ENCODE results near the gene RNF212B. TPM values are rescaled to one million over a fixed set of nuclear protein-coding genes. Genes with fewer than 3 reads are reported as not detected.

RNF212B gene
- total RNA-seq, 2 experiments from 2014 or later: not detected

DNA sequence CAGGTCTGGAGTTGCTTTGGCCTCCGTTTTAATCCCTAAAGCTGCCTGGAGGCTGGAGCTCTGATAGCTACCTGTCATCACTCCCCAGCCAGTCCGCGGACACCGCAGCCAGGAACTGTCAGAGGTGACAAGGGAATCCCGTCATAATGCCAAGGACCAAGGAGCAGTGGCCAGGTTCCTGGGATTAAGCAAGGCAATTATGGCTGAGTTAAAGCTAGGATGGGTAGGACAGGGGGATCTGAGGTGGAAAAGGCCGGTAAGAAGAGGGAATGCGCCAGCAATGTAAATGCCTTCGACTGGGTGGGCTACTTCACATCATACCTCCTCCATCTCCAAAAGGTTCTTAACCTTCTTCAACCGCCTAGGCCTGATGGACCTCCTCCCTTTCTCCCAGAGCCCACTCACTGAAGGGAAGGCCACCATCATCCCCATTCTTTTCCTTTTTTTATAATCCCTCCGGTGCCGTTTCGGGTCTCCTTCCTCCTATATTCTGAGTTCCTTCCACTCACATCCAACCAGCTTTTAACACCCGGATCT lies 63.0 kb downstream of the RNF212B start:
- Mint-ChIP-seq H3K9me3 (no peaks in the 10 kb centered on the region), H3K4me1 (ENCODE audit: low read depth) (peaks cover 20% of the 10 kb centered on the region), H3K4me3 (peak overlapping the region; percentile 92), H3K27ac (peak overlapping the region; percentile 93), H3K36me3 (ENCODE audit: low read depth) (peaks cover 36% of the 10 kb centered on the region), H3K27me3 (peaks cover 7% of the 10 kb centered on the region)
- no peak for TF ChIP-seq CTCF (IDR thresholded peaks at IDR 0.05)
- DNase-seq: peak; percentile 28
- POLR2A ChIA-PET: interaction anchor here (1.3 to 6.5 kb wide), 6 partner anchors 8 to 19 kb away, joined by 3 to 139 read pairs (median 16); partner anchors contain the start of genes HOMEZ and PABPN1
- CTCF ChIA-PET: interaction anchor here (0.6 to 7.1 kb wide), 17 partner anchors 9 to 258 kb away, joined by 3 to 78 read pairs (median 3); partner anchors contain the start of genes HOMEZ and PABPN1
- ATAC-seq: no peak
- intact Hi-C loops (cut with micrococcal nuclease): loop anchor here (2.0 kb wide), 1 partner anchor 20 kb away; the partner anchor contains the start of gene PABPN1

GRCh38 chr14:23301288-23301968 lies 63.7 kb downstream of the RNF212B start:
- H3K27ac Mint-ChIP-seq: peak overlapping the region; percentile 97
- ChIA-PET CTCF (interaction anchor here (0.6 to 7.1 kb wide), 19 partner anchors 8 to 257 kb away, joined by 3 to 78 read pairs (median 3); partner anchors contain the start of genes HOMEZ and PABPN1), POLR2A (interaction anchor here (1.3 to 6.5 kb wide), 9 partner anchors 8 to 207 kb away, joined by 3 to 139 read pairs (median 9); partner anchors contain the start of genes ACIN1, C14orf119, HOMEZ and PABPN1)
- ATAC-seq (peak; percentile 81), DNase-seq (peak; percentile 97)
- peak; percentile 73 for TF ChIP-seq CTCF (IDR thresholded peaks at IDR 0.05)
- intact Hi-C loops (cut with micrococcal nuclease): loop anchor here (2.0 kb wide), 1 partner anchor 19 kb away; the partner anchor contains the start of gene PABPN1
- peaks cover 12% of the 10 kb centered on the region for H3K27me3 Mint-ChIP-seq
- H3K9me3 Mint-ChIP-seq: no peaks in the 10 kb centered on the region
- peak overlapping the region; percentile 92 for H3K4me3 Mint-ChIP-seq
- H3K36me3 Mint-ChIP-seq (ENCODE audit: low read depth): peaks cover 36% of the 10 kb centered on the region
- H3K4me1 Mint-ChIP-seq (ENCODE audit: low read depth): peaks cover 20% of the 10 kb centered on the region

- Mint-ChIP-seq H3K4me3 (peak overlapping the region; percentile 91), H3K27me3 (peaks cover 14% of the 10 kb centered on the region)
Measured at GRCh38 chr14:23301969-23302289, 64.2 kb downstream of the RNF212B start.

GRCh38 chr14:23302290-23303225 lies 64.8 kb downstream of the RNF212B start, which contains the start of gene PPP1R3E:
PPP1R3E (minus strand) TSS chr14:23302859; CDS start chr14:23302576, 283 bp downstream.
- H3K36me3 Mint-ChIP-seq (ENCODE audit: low read depth): peaks cover 29% of the 10 kb centered on the region
- ChIA-PET CTCF (interaction anchor here (0.7 to 7.1 kb wide), 11 partner anchors 11 to 256 kb away, joined by 3 to 78 read pairs (median 3); partner anchors contain the start of genes HOMEZ and PABPN1), POLR2A (interaction anchor here (0.7 to 6.5 kb wide), 14 partner anchors 8 to 536 kb away, joined by 3 to 139 read pairs (median 6); partner anchors contain the start of genes ACIN1, C14orf119, HOMEZ and OXA1L)
- intact Hi-C loops (cut with micrococcal nuclease): no loop called here
- ATAC-seq (peak; percentile 50), DNase-seq (peak; percentile 97)
- peak within 1 kb of the TSS; percentile 91 for H3K4me3 Mint-ChIP-seq
- no peak for TF ChIP-seq CTCF (IDR thresholded peaks at IDR 0.05)
- H3K27ac Mint-ChIP-seq: peak within 1 kb of the TSS; percentile 97
- H3K27me3 Mint-ChIP-seq: peaks cover 19% of the 10 kb centered on the region
- H3K9me3 Mint-ChIP-seq: no peaks in the 10 kb centered on the region
- peaks cover 20% of the 10 kb centered on the region for H3K4me1 Mint-ChIP-seq (ENCODE audit: low read depth)

More at GRCh38 chr14:23301969-23302289, 64.2 kb downstream of the RNF212B start:
- CTCF ChIA-PET: interaction anchor here (0.7 to 7.1 kb wide), 11 partner anchors 11 to 257 kb away, joined by 3 to 78 read pairs (median 5); partner anchors contain the start of genes HOMEZ and PABPN1
- Mint-ChIP-seq H3K27ac (peak overlapping the region; percentile 97), H3K36me3 (ENCODE audit: low read depth) (peaks cover 33% of the 10 kb centered on the region), H3K9me3 (no peaks in the 10 kb centered on the region), H3K4me1 (ENCODE audit: low read depth) (peaks cover 20% of the 10 kb centered on the region)
- ATAC-seq: peak; percentile 8
- POLR2A ChIA-PET: interaction anchor here (0.7 to 6.5 kb wide), 12 partner anchors 9 to 535 kb away, joined by 3 to 139 read pairs (median 8); partner anchors contain the start of genes ACIN1, C14orf119, HOMEZ and OXA1L
- intact Hi-C loops (cut with micrococcal nuclease): loop anchor here (2.0 kb wide), 1 partner anchor 19 kb away; the partner anchor contains the start of gene PABPN1
- TF ChIP-seq CTCF (IDR thresholded peaks at IDR 0.05): no peak
- no peak for DNase-seq
